Measurements from ENCODE around the gene NEK7.

DNA sequence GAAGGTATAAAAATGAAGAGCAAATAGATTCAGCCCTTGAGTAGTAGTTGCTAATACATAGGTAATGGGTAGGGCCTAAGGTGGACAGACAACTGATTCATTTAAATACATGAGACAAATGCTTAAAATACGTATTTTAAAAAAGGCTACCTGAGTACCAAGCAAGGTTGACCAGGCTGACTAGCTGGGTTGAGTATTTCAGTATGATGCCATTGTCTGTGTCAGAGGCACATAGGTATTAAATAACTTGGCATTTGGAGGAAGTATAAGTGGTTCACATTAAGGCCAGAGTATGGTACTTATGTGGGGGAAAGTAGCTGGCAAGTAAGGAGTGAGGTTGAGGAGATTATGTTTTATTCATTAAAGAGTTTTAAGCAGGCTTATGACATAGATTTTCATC is 19.4 kb downstream of the NEK7 start:
- TF ChIP-seq LEF1 (IDR thresholded peaks at IDR 0.05; ENCODE audit: borderline replicate concordance) (no peak), FOXM1 (IDR thresholded peaks at IDR 0.05; ENCODE audit: borderline replicate concordance) (no peak), SUZ12 (IDR thresholded peaks at IDR 0.05) (no peak), SP1 (IDR thresholded peaks at IDR 0.05) (no peak), TARDBP (IDR thresholded peaks at IDR 0.05) (no peak), BHLHE40 (IDR thresholded peaks at IDR 0.05; ENCODE audit: borderline replicate concordance) (no peak), ZNF384 (IDR thresholded peaks at IDR 0.05) (no peak), ARNT (IDR thresholded peaks at IDR 0.05) (no peak), FOXK2 (IDR thresholded peaks at IDR 0.05) (no peak)
- TF ChIP-seq, protein P1, sequence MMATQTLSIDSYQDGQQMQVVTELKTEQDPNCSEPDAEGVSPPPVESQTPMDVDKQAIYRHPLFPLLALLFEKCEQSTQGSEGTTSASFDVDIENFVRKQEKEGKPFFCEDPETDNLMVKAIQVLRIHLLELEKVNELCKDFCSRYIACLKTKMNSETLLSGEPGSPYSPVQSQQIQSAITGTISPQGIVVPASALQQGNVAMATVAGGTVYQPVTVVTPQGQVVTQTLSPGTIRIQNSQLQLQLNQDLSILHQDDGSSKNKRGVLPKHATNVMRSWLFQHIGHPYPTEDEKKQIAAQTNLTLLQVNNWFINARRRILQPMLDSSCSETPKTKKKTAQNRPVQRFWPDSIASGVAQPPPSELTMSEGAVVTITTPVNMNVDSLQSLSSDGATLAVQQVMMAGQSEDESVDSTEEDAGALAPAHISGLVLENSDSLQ (IDR thresholded peaks at IDR 0.05): no peak
